Pulmonary artery endothelial cell (primary cell): Measurements from ENCODE around the gene CPNE1. TPM values are rescaled to one million over a fixed set of nuclear protein-coding genes. Genes with fewer than 3 reads are reported as not detected.

ENCODE experiments used
- DNase-seq: peaks from one replicate; pipeline ENCODE4 v3.0.0-alpha.2; 2011; ENCODE audit warnings: low read depth, low spot score
- total RNA-seq: library from RNA; depleted of rRNA; stranded (reverse); fragments of >200 nt; gene quantifications from 2 replicates; pipeline ENCODE4 v1.2.3, GENCODE V29; 2014

CPNE1 gene
- total RNA-seq, 1 donor from 2014 or later = 166 TPM

DNA sequence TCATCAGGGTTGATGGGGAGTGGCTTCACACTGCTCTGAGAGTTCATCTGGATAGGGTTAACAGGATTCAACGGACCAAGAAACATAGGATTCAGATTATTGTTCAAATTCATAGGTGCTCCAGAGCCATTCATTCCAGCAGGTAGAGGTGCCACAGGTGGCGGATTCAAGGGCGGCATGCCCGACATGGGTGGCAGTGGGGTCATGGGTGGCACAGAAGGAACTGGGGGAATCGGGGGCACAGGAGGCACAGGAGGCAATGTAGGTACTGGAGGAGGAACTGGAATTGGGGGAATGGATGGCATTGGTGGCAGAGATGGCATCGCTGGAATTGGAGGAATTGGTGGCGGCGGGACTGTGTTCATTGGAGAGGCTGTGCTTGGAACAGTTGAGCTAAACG is 10.3 kb downstream of the CPNE1 start:
- DNase-seq = no peak

DNA sequence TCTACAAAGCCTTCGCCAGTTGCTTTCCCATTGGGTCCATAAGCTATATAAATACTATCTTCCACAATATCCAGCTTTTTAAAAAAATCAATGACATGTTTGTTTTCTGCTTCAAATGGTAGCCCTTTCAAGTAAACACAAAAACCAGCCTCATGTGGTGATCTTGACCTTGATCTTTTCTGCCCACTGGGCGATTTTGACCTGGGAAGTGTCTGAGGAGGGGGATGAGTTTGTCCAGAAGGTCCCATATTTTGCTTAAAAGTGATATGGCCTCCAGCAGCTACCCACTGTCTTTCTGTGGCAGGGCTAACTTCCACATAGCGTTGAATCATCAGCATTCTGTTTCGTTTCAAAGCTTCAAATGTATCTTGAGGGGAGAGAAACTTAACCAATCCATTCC is 10.8 kb downstream of the CPNE1 start:
- no peak for DNase-seq

DNA sequence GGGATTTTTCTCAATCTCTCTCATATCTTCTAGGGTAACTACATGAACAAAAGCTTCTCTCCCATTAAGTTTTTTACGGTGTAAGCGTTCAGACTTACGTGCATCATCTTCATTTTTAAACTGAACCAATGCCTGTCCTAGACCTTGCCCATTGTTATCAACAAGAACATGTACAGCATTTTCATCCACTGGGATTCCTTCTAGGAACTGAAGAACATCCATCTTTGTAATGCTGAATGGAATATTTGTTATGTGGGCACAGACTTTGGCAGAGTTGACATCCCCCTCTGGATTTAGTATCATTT is 11.3 kb downstream of the CPNE1 start:
- DNase-seq = no peak

DNA sequence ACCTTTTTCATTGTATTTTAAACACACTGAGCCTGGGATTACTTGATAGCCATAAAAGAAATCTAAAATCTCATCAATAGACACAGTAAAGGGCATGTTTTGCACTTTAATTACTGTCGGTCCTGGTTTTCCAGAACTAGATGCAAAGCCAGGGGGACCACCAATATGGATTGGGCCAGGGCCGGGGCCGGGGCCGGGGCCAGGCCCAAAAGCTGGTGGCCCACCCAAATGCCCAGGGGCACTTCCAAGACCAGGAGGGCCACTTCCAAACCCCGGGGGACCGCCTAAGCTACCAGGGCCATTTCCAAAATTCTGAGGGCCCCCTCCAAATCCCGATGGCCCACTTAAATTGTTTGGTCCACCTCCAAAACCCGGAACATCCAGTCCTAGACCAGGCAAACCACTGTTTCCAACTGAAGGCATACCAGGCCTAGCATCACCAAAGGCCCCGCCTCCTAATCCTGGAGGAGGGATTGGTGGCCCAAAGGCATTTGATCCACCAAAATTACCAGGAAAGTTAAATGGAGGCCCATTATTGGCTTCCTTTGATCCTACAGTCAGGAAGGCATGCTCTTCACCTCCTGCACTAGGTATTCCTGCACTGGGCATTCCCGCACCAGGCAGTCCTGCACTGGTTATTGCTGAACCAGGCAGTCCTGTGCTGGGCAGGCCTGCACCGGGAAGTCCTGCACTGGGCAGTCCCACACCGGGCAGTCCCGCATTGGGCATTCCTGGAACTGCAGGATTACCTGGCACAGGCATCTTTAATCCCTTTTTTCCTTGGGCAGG is 11.9 kb downstream of the CPNE1 start:
- DNase-seq = no peak

DNA sequence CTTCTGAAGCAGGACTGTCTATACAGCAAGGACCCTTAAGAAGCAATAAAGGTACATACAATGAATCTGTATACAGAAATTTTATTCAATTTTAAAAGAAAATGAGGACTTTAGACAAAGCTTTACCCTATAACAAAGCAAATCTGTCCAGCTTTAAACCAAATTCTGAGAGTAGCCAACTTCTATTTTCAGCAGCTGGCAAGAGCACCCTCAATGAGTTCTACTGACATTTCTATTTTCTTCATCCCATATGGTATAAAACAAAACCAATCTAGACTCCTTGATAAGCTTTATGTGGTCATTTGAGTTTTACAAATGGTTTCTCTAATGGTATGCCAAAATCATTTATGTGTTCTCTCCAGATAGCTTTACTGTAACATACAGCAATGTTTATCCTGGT is 12.7 kb downstream of the CPNE1 start:
- no peak for DNase-seq

DNA sequence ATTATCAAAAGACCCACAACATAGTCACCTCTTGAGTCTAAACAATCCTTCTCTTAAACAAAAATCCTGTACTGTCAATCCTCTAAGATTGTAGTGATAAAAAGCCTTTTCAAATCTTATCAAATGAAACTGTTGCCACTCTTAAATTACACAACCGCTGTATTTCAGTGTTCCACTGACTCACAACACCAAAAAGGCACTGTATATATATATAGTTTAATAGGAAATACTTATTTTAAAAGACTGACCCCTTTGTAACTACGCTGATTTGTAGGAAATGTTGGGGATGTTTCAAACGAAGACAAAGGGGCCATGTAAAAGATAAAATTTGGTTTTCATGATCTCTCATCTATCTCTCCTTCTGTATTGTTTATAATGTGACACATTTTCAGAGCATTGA is 14.1 kb downstream of the CPNE1 start:
- no peak for DNase-seq

DNA sequence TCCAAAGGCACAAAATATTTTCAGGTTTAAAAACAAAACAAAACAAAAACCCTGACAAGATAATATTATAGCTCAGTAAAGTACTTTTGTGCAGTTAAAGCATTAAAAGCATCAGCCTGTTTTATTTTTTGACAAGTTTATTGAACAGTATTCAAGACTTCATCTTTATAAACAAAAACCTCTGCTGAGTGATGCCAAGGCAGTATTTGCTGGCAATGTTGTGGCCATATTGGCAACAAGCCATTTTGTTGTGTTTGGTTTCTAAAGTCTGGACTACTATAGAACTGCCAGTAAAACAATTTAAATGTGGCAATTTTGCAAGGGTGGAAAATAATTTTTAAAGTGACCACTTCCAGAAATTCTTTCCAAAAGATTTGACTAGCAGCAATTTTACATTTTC is 15.9 kb downstream of the CPNE1 start:
- no peak for DNase-seq

DNA sequence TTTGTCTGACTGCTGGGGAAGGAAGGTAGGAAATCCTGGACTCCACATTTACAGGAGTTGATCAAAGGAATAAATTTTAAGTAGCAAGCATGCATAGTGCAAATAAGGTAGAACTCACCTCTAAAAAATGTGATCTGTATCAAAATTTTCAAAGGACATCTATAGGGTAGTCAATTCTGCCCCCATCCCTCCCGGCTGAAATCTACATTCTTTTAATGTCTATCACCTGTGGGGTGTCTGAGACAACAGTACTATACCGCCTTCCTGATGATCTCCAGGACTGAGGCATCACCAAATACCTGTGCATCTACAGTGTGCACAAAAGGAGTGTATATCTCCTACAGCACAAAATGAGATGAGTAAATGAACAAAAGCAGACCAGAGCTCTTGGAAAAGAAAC is 19.9 kb downstream of the CPNE1 start:
- DNase-seq = no peak

DNA sequence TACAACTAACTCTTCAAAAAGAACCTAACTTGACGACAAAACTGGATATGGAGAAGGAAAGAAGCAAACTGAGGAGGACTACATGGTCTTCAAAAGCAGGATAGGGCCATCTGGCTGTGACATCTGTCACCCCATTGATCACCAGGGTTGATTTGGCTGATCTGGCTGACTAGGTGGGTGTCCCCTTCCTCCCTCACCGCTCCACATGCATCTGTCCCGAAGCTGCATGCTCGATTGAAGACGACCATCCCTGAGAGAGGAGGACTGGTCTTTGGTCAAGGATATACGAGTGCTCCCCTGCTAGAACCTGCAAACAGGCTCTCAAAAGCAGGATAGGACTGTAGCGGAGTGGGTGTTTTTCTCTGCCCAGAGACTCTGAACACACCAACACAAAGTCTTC is 21.7 kb downstream of the CPNE1 start:
- DNase-seq = no peak

DNA sequence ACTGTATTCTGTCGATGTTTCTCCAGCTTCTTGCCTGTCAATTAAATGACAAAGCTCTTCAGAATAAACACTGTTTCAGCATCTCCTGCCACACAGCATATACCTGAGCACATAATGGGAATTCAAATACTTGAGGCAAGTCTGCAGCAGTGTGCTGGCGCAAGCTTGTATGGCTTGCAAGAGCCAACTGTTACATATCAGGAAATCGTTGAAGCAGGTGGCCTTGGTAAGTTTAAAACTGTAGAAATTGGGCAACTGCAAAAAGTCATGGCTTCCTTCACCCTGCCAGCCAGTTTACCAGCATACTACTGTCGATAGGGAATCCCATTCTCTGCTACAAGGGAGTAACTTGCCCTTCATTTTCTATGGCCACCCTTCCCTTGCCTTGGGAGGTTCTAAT is 23.0 kb downstream of the CPNE1 start:
- DNase-seq = no peak

DNA sequence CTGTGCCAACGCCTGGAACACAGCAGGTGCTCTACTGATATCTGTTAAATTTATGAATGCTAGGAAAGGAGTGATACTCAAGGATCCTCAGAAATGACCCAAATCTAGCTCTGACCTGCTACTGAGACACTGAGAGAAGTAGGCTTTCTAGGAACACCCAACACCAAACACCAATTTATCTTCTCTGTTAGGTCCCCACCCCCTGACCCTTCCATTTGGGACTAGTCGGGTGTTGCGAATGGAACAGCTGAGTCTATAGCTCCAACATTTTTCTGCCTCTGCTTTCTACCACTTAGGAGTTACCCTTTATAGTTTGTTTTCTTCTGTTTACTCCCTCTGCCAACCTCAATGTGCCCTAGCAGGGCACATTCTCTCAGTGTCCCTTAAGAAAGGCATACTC is 24.0 kb downstream of the CPNE1 start:
- no peak for DNase-seq

DNA sequence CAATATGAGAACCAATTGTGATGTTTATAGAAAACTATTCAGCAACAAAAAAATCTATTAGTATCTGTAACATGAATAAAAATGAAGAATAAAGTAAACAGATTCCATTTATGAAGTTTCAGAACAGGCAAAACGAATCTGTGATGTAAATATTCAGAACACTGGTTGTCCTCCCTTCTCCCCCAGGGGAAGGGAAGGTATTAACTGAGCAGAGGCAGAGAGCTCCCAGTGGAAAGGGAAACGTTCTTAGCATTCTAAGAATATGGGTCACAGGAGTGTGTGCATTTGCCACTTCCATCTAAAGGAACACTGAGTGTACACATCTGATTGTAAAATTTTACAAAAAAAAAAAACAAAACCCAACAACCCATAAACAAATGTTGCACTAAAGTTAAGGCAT is 25.9 kb downstream of the CPNE1 start:
- DNase-seq = no peak

DNA sequence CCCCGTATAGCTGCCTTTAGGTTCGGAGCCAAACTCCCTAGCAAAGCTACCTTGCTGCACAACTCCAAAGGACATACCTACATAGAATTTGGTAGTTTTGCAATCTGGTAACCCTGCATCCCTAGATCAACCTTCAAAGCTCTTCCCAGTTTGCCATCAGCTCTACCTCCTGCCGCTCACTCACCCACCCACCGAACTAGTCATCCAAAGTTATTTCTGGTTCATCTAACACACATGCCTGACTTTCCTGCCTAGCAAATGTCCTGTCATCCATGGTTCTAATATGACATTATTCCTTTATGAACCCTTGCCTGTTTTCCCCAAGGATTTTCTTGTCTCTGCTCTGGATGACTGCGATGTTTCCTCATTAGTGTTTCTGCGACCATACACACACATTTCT is 27.4 kb downstream of the CPNE1 start:
- DNase-seq = no peak

DNA sequence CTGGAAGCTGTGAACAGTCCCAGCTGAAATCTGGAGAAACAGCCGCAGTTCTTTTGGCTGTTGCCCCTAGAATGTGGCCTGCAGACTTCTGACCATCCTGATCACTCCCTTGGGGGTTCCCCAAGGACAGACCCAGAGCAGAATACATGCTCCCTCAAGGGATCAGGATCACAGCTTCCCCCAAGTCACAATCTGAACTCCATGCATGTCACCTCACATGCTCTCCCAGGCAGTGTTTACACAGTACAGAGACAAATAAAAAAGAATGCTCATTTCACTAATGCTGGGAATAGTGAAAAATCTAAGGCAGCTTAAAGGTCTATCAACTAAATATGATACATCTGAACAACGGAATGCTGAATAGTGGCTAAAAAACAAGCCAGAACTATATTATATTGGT is 28.6 kb downstream of the CPNE1 start:
- no peak for DNase-seq

DNA sequence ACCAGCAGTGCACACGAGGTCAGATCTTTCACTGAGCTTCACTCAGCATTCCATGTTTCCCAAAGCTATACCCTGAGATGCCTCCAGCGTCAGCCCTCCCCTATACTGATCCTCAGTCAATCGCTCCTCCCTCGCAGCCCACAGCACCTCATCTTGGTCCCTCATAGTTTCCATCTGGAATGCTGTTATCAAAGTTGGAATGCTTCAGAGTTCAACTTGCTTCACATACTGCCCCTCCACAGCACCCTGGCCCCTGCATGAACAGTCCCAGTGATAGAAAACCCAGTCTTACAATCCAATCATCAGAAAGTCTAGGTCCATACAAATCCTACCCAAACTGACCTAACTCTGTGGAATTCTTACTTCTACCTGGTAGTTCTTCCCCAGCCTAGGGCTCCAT is 29.0 kb downstream of the CPNE1 start:
- DNase-seq = no peak

DNA sequence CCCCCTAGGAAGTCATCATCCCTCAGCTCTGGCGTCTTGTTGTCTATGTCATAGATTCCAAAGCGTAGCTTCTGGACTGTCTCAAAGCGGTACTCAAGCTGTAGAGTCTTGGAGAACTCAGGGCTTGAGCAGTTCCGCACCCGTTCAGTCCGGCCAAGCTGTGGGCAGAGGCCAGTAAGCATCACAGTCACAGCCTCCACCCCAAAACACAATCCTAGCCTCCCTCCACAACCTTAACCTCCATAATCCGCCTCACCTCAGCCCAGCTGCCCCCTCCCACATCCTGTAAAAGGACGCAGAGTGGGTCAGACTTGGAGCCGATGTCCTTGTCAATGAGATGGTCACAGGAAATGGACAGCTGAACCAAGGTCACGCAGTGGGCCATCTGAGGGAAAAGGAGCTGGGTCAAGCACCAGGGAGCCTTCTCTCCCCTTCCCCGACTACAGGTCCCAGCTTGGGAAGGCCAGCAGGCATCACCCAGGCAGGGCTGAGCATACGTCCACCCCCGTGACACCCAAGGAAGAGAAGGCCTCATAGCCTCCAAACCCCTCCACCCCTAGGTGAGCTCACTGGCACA is 32.1 kb downstream of the CPNE1 start:
- DNase-seq = no peak

DNA sequence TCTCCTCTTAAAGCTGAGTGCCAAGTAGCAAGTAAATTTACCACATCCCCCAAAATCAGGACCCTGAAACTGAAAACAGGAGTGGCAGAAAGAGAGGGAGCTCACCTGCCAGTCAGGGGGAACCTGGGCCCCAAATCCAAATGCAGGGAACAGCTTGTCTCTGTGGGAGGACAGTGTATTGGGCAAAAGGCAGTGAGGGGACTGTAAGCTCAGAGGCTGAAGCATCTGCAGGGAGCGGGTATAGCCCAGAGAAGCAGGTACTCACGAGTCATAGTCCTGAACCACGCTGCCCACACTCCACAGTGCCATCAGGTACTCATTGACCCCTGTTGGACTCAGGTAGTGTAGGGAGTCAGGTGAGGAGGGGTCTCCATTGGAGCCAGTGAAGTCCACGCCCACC is 34.1 kb downstream of the CPNE1 start:
- DNase-seq = no peak

DNA sequence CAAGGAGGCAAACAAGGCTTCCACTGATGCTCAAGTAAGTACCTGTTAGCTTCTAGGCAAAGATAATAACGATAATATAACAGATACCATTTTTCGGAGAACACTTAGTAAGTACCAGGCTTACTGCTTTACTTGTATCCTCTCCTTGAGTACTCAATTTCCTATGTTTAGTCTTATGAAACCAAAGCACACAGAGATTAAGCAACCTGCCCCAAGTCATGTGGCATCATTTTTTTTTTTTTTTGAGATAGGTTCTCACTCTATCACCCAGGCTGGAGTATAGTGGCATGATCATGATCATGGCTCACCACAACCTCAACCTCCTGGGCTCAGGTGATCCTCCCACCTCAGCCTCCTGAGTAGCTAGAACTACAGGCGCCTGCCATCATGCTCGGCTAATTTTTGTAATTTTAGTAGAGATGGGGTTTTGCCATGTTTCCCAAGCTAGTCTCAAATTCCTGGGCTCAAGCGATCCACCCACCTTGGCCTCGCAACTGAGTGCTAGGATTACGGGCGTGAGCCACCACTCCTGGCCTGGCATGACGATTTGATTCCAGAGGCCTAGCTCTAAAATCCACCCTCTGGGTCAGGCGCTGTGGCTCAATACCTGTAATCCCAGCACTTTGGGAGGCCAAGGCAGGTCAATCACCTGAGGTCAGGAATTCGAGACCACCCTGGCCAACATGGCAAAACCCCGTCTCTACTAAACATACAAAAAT is 35.1 kb downstream of the CPNE1 start:
- DNase-seq = no peak

DNA sequence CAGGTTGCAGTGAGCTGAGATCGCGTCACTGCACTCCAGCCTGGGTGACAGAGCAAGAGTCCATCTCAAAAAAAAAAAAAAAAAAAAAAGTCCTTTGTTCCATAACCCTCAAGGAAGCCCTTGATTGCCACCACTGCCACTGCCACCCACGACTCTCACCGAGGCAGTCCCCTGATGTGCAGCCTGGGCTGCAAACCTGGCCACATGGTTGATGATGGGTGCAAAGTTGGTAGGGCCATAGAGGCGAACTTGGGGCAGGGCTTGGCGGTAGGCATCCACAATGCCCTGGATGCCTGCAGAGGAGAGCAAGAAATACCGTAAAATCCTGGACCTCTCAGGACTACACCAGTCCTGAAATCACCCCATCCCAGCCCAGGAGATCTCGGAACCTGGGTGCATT is 37.6 kb downstream of the CPNE1 start:
- DNase-seq = no peak

DNA sequence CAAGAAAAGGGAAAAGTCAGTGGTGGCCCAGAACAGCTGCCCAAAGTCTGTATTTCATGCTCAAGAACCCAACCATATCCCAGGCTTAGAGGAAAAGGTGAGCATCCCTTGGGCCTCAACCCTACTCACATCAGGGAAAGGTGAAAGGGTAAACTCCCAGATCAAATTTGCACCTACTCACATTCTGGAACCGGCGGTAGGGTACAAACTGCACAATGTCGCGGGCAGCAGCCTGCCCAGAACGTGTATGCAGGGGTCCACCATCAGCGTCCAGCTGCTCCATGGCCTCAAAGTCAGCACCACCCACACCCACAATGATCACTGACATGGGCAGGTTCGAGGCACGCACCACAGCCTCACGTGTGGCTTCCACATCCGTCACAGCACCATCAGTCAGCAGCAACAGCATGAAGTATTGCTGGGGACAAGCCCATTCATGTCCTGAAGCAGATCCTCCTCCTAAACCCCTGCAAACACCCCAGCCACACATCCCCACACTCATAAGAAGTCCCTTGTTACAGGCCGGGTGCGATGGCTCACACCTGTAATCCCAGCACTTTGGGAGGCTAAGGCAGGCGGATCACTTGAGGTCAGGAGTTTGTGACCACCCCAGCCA is 38.2 kb downstream of the CPNE1 start:
- DNase-seq = no peak

DNA sequence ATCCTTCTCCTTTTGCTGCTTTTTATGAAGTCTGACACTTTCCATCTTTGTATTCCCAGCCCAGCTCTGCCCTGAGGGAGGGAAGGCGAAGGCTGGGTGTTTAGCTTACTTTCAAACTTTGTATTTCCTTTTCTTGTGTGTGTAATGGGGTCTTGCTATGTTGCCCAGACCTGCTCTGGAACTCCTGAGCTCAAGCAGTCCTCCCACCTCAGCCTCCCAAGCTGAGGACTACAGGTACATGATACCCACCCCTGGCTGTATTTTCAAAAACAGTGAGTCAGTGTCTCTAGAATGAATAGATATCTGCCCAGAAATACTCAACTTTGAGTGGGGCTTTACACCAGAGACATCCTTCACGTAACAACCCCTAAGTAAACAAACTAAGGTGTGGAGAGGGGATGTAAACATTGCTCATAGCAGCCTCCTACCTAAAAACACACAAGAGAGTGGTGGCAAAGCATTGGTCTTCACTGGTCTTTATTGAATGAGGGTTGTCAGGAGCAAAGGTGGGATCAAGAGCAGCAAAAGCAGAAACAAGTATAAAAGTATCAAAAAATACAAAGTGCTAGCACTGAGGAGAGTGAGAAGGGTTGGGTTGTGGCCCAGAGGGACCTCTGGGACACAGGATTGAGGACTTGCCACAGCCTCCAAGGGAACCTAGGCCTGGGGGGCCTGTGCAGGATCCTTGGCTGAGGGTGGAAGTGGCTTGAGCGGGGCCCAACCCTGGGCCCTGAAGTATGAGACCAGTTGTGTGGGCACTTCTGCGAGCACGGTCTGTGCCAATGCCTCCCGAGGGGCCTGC is 38.9 kb downstream of the CPNE1 start:
- no peak for DNase-seq

DNA sequence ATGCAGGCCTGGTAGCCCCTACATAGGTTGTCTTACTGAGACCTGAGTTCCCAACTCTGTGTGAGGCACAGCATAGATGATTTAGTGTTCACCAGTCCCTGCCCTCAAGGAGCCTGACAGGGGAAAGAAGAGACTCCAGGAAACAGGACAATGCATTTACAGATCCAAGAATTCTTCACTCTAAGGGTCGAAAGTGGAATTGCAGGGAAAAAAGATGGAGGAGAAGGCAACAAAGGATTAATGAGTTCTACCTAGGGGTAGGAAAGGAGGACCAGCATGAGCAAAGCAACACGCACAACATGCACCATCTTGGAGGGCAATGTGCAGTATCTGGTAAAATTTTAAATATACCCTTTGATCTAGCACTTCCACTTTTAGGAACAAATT is 43.1 kb downstream of the CPNE1 start:
- no peak for DNase-seq
